Mesenteric fat pad (tissue), 1 donor: ENCODE data around the gene LRRN4CL. TPM values are rescaled to one million over a fixed set of nuclear protein-coding genes. Genes with fewer than 3 reads are reported as not detected.

Source experiments
- DNase-seq: peaks from one replicate; pipeline ENCODE4 v3.0.0-alpha.2; 2020; ENCODE audit warnings: low spot score
- total RNA-seq: library from RNA; stranded (reverse); fragmentation: NEBNext Ultra II Directional; extraction: Animal tissue kit (Norgen Biotek cat#: 25700); gene quantifications from one replicate; pipeline ENCODE4 v1.2.1, GENCODE V29; 2021
- donor health status: DM: yes; HTN: yes; CAD: no.

LRRN4CL gene
- total RNA-seq, 1 donor from 2014 or later, result 88.9 TPM

GRCh38 chr11:62648185-62648966 lies 41.0 kb downstream of the LRRN4CL start:
- no peak for DNase-seq

GRCh38 chr11:62647609-62648005 lies 41.7 kb downstream of the LRRN4CL start:
- DNase-seq, result no peak

- no peak for DNase-seq
Measured at GRCh38 chr11:62646825-62647608, 42.3 kb downstream of the LRRN4CL start.

- DNase-seq, result peak; percentile 100
Measured at GRCh38 chr11:62645946-62646824, 43.1 kb downstream of the LRRN4CL start, which contains the start of gene GANAB. TSS of gene GANAB (minus strand) at chr11:62646613. CDS start at chr11:62646599, 14 bp downstream.

- DNase-seq, result no peak
Measured at GRCh38 chr11:62645671-62645945, 43.7 kb downstream of the LRRN4CL start.

GRCh38 chr11:62644220-62644619 lies 45.1 kb downstream of the LRRN4CL start:
- DNase-seq, result no peak

Other genes starting within 250 kb of the LRRN4CL start
- gene AHNAK, start 142.7 kb downstream of the LRRN4CL start, total RNA-seq, result 1,254 TPM
- 865 TPM for gene EEF1G, start 115.6 kb downstream of the LRRN4CL start, total RNA-seq
- gene TUT1, start 98.0 kb downstream of the LRRN4CL start, total RNA-seq, result 13.4 TPM
- gene MTA2, start 87.7 kb downstream of the LRRN4CL start, total RNA-seq, result 103 TPM
- 116 TPM for gene EML3, start 76.8 kb downstream of the LRRN4CL start, total RNA-seq
- 6.7 TPM for gene ROM1, start 76.3 kb downstream of the LRRN4CL start, total RNA-seq
- 42.0 TPM for gene B3GAT3, start 67.5 kb downstream of the LRRN4CL start, total RNA-seq
- gene GANAB, start 42.9 kb downstream of the LRRN4CL start, total RNA-seq, result 286 TPM
- 19.0 TPM for gene INTS5, start 36.2 kb downstream of the LRRN4CL start, total RNA-seq
- 36.9 TPM for gene C11orf98, start 24.3 kb downstream of the LRRN4CL start, total RNA-seq
- gene CSKMT, start 24.2 kb downstream of the LRRN4CL start, total RNA-seq, result 13.8 TPM
- gene UQCC3, start 17.9 kb downstream of the LRRN4CL start, total RNA-seq, result 7.4 TPM
- 4.6 TPM for gene LBHD1, start 17.3 kb downstream of the LRRN4CL start, total RNA-seq
- 108 TPM for gene UBXN1, start 10.5 kb downstream of the LRRN4CL start, total RNA-seq
- 41.9 TPM for gene BSCL2, start 17.9 kb upstream of the LRRN4CL start, total RNA-seq
- not detected for gene GNG3, start 18.1 kb upstream of the LRRN4CL start, total RNA-seq
- 37.7 TPM for gene HNRNPUL2, start 37.9 kb upstream of the LRRN4CL start, total RNA-seq
- 23.0 TPM for gene TTC9C, start 39.0 kb upstream of the LRRN4CL start, total RNA-seq
- gene ZBTB3, start 64.6 kb upstream of the LRRN4CL start, total RNA-seq, result 6.1 TPM
- 44.7 TPM for gene POLR2G, start 72.0 kb upstream of the LRRN4CL start, total RNA-seq
- 22.3 TPM for gene TAF6L, start 81.9 kb upstream of the LRRN4CL start, total RNA-seq
- gene TMEM179B, start 97.9 kb upstream of the LRRN4CL start, total RNA-seq, result 30.6 TPM
- 14.7 TPM for gene TMEM223, start 102.5 kb upstream of the LRRN4CL start, total RNA-seq
- gene NXF1, start 115.9 kb upstream of the LRRN4CL start, total RNA-seq, result 77.6 TPM
- gene STX5, start 142.5 kb upstream of the LRRN4CL start, total RNA-seq, result 41.8 TPM
- gene TEX54, start 143.3 kb upstream of the LRRN4CL start, total RNA-seq, result not detected
- gene WDR74, start 150.1 kb upstream of the LRRN4CL start, total RNA-seq, result 50.9 TPM
- 202 TPM for gene SLC3A2, start 191.4 kb upstream of the LRRN4CL start, total RNA-seq
- not detected for gene CHRM1, start 231.8 kb upstream of the LRRN4CL start, total RNA-seq